MM.1S (cell line): ENCODE results near the gene RMDN3.

ENCODE experiments used
- DNase-seq: peaks from one replicate; pipeline ENCODE4 v3.0.0-alpha.2; 2015
- H2AFZ ChIP-seq: fragments of 300-600 bp; sonication (generic); 2 replicates; pipeline ENCODE4 v1.6.0; 2016; ENCODE audit warnings: antibody characterized with exemption, low read length
- H3F3A ChIP-seq: fragments of 300-600 bp; sonication (generic); 2 replicates; pipeline ENCODE4 v1.6.1; 2016; ENCODE audit warnings: mild to moderate bottlenecking, antibody characterized with exemption, low read length, moderate library complexity, mixed read lengths; ENCODE audit not compliant: insufficient read depth
- H3K27ac ChIP-seq: fragments of 300-600 bp; sonication (generic); 2 replicates; pipeline ENCODE4 v1.5.1; 2016; ENCODE audit warnings: mild to moderate bottlenecking, low read length
- H3K27me3 ChIP-seq: fragments of 300-600 bp; sonication (generic); replicated peaks from 2 replicates; pipeline ENCODE4 v1.6.0; 2016; ENCODE audit warnings: low read length; ENCODE audit not compliant: insufficient read depth
- H3K36me3 ChIP-seq: fragments of 300-600 bp; sonication (generic); replicated peaks from 2 replicates; pipeline ENCODE4 v1.6.1; 2016; ENCODE audit warnings: mild to moderate bottlenecking, low read length, mixed read lengths; ENCODE audit not compliant: insufficient read depth
- H3K4me1 ChIP-seq: fragments of 300-600 bp; sonication (generic); 2 replicates; pipeline ENCODE4 v1.6.1; 2016; ENCODE audit warnings: low read length, mixed read lengths
- H3K4me2 ChIP-seq: fragments of 300-600 bp; sonication (generic); 2 replicates; pipeline ENCODE4 v1.6.0; 2016; ENCODE audit warnings: low read depth, low read length
- H3K4me3 ChIP-seq: fragments of 300-600 bp; sonication (generic); 2 replicates; pipeline ENCODE4 v1.5.1; 2016; ENCODE audit warnings: low read length, mixed read lengths
- H3K79me2 ChIP-seq: fragments of 300-600 bp; sonication (generic); 2 replicates; pipeline ENCODE4 v1.6.1; 2016; ENCODE audit warnings: mixed run types, low read length, mixed read lengths
- H3K9ac ChIP-seq: fragments of 300-600 bp; sonication (generic); 2 replicates; pipeline ENCODE4 v1.6.1; 2016; ENCODE audit warnings: low read length, mixed read lengths
- H3K9me2 ChIP-seq: fragments of 300-600 bp; sonication (generic); replicated peaks from 2 replicates; pipeline ENCODE4 v1.6.1; 2016; ENCODE audit warnings: mild to moderate bottlenecking, low read length, mixed read lengths; ENCODE audit not compliant: insufficient read depth
- H3K9me3 ChIP-seq: fragments of 300-600 bp; sonication (generic); replicated peaks from 2 replicates; pipeline ENCODE4 v1.6.1; 2016; ENCODE audit warnings: mild to moderate bottlenecking, low read length, mixed read lengths; ENCODE audit not compliant: insufficient read depth
- H4K20me1 ChIP-seq: fragments of 300-600 bp; sonication (generic); 2 replicates; pipeline ENCODE4 v1.6.1; 2016; ENCODE audit warnings: mild to moderate bottlenecking, low read length, moderate library complexity, mixed read lengths; ENCODE audit not compliant: insufficient read depth
- EZH2 ChIP-seq: fragments of 300-600 bp; sonication (generic); optimal IDR thresholded peaks from 2 replicates; pipeline ENCODE3; 2017; ENCODE audit warnings: low read depth, mild to moderate bottlenecking, antibody characterized with exemption, low read length, mixed read lengths
- EZH2phosphoT487 ChIP-seq: fragments of 300-600 bp; sonication (generic); IDR thresholded peaks from 2 replicates; pipeline ENCODE4 v1.6.1; 2018; ENCODE audit warnings: antibody characterized with exemption, low read length
- TF ChIP-seq, protein P1 (sequence below): fragments of 300-600 bp; sonication (generic); IDR thresholded peaks from 2 replicates; pipeline ENCODE4 v1.5.1; 2016; ENCODE audit warnings: antibody characterized with exemption, low read length, mixed read lengths

RMDN3 gene

DNA sequence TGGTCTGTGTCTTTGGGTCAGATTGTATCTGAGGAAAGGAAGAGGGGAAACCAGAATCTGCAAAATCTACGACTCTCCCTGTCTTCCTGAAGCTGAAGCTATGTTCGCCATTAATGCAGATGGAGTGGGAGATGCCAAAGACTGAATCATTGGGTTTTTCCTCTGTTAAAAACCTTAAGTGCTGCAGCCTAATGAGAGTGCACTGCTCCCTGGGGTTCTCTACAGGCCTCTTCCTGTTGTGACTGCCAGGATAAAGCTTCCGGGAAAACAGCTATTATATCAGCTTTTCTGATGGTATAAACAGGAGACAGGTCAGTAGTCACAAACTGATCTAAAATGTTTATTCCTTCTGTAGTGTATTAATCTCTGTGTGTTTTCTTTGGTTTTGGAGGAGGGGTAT lies 24.0 kb downstream of the RMDN3 start:
- Histone ChIP-seq H2AFZ (no peak overlapping the region), H3K79me2 (no peaks in the 10 kb centered on the region)
- TF ChIP-seq, protein P1, sequence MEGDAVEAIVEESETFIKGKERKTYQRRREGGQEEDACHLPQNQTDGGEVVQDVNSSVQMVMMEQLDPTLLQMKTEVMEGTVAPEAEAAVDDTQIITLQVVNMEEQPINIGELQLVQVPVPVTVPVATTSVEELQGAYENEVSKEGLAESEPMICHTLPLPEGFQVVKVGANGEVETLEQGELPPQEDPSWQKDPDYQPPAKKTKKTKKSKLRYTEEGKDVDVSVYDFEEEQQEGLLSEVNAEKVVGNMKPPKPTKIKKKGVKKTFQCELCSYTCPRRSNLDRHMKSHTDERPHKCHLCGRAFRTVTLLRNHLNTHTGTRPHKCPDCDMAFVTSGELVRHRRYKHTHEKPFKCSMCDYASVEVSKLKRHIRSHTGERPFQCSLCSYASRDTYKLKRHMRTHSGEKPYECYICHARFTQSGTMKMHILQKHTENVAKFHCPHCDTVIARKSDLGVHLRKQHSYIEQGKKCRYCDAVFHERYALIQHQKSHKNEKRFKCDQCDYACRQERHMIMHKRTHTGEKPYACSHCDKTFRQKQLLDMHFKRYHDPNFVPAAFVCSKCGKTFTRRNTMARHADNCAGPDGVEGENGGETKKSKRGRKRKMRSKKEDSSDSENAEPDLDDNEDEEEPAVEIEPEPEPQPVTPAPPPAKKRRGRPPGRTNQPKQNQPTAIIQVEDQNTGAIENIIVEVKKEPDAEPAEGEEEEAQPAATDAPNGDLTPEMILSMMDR = no peak
- no peak for TF ChIP-seq EZH2phosphoT487
- TF ChIP-seq EZH2 = no peak

DNA sequence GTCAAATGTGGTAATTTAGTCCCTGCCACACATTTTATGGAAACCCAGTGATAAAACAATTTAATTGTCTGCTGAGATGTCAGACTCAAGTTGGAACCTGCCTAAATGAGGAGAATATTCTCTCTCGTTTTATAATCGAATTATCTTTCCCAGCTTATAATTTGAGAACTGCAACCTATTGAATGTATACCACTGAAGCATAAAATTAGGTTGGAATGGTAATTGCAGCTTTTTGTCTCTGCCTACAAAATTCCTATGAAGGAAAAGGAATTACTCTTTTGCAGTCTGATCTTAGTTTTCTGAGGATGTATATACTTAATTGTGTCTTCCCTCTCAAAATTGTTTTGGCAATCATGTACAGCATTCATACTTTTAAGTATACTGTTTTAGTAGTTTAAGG lies 31.1 kb downstream of the RMDN3 start:
- TF ChIP-seq, protein P1 = no peak
- TF ChIP-seq EZH2 (no peak), EZH2phosphoT487 (no peak)
- Histone ChIP-seq H3K4me1 (no peaks in the 10 kb centered on the region), H3K9me2 (no peaks in the 10 kb centered on the region)

More for the DNA sequence above, 24.0 kb downstream of the RMDN3 start:
- Histone ChIP-seq H3K9me2 (no peaks in the 10 kb centered on the region), H3K9ac (no peak overlapping the region), H4K20me1 (no peaks in the 10 kb centered on the region), H3F3A (peaks cover 9% of the 10 kb centered on the region; the same call in 1 of the 2 replicates), H3K36me3 (peaks cover 2% of the 10 kb centered on the region; the same call in 1 of the 2 replicates), H3K4me2 (no peak overlapping the region), H3K4me1 (peaks cover 14% of the 10 kb centered on the region), H3K4me3 (no peak overlapping the region), H3K27ac (peak overlapping the region; percentile 50; the same call in 1 of the 2 replicates), H3K9me3 (no peaks in the 10 kb centered on the region), H3K27me3 (no peaks in the 10 kb centered on the region)
- no peak for DNase-seq

DNA sequence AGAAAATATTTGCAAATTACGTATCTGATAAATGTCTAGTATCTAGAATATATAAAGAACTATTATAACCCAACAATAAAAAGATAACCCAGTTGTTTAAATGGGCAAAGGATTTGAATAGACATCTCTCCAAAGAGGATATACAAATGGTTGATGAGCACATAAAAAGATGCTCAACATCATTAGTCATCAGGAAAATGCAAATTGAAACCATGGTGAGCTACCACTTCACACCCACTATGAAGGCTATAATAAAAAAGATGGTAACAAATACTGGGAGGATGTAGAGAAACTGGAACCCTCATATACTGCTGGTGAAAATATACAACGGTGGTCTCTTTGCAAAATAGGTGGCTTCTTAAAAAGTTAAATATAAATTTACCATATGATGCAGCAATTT lies 32.1 kb downstream of the RMDN3 start:
- no peaks in the 10 kb centered on the region for H3K9me2 ChIP-seq
- no peaks in the 10 kb centered on the region for H3K4me1 ChIP-seq
- H3K36me3 ChIP-seq = peaks cover 3% of the 10 kb centered on the region; the same call in 1 of the 2 replicates
- no peak for DNase-seq
- no peak overlapping the region for H2AFZ ChIP-seq
- no peaks in the 10 kb centered on the region for H4K20me1 ChIP-seq
- no peak overlapping the region for H3K4me3 ChIP-seq
- no peaks in the 10 kb centered on the region for H3K27me3 ChIP-seq
- H3K79me2 ChIP-seq = no peaks in the 10 kb centered on the region
- no peak overlapping the region for H3K4me2 ChIP-seq
- TF ChIP-seq, protein P1 = no peak
- TF ChIP-seq EZH2phosphoT487 (no peak), EZH2 (no peak)
- no peaks in the 10 kb centered on the region for H3F3A ChIP-seq
- no peaks in the 10 kb centered on the region for H3K9me3 ChIP-seq
- no peak overlapping the region for H3K9ac ChIP-seq
- H3K27ac ChIP-seq = no peak overlapping the region

More for the DNA sequence above, 31.1 kb downstream of the RMDN3 start:
- no peaks in the 10 kb centered on the region for H3K79me2 ChIP-seq
- no peak overlapping the region for H3K9ac ChIP-seq
- no peak overlapping the region for H3K27ac ChIP-seq
- H3K27me3 ChIP-seq = no peaks in the 10 kb centered on the region
- no peak for DNase-seq
- no peak overlapping the region for H3K4me3 ChIP-seq
- H3K9me3 ChIP-seq = no peaks in the 10 kb centered on the region
- no peaks in the 10 kb centered on the region for H3K36me3 ChIP-seq
- H3K4me2 ChIP-seq = no peak overlapping the region
- H2AFZ ChIP-seq = no peak overlapping the region
- H3F3A ChIP-seq = no peaks in the 10 kb centered on the region
- H4K20me1 ChIP-seq = no peaks in the 10 kb centered on the region
